GM18861 (cell line): Measurements from ENCODE around the gene DNAJA2.

Experiments
- ATAC-seq: cut with Tn5 transposase; IDR thresholded peaks from one replicate; pipeline ENCODE4 v1.9.1; 2021; ENCODE audit not compliant: unreplicated experiment

DNAJA2 gene

GRCh38 chr16:46906360-46907060, 67.0 kb downstream of the DNAJA2 start:
- no peak for ATAC-seq
